Thoracic aorta (tissue), 2 donors: ENCODE data around the gene PIAS1. TPM values are rescaled to one million over a fixed set of nuclear protein-coding genes. Genes with fewer than 3 reads are reported as not detected.

Experiments
- ATAC-seq: fragments of 150-250 bp; one replicate; pipeline ENCODE4 v1.8.0; 2017; ENCODE audit warnings: low read depth; ENCODE audit not compliant: insufficient number of reproducible peaks, low FRiP score
- DNase-seq: peaks from one replicate; pipeline ENCODE4 v3.0.0-alpha.2; 2020; ENCODE audit warnings: low spot score
- H3K27ac ChIP-seq, 2 donors: fragments of 200-600 bp; sonication (generic); 1 replicate in 1 of 2; 2 replicates in 1 of 2; pipeline ENCODE4 v1.5.1; 2016; ENCODE audit warnings: mild to moderate bottlenecking in 2 of 2, moderate library complexity in 2 of 2
- H3K27me3 ChIP-seq: fragments of 200-600 bp; sonication (generic); replicated peaks from 2 replicates; pipeline ENCODE4 v1.6.0; 2016; ENCODE audit warnings: mild to moderate bottlenecking; ENCODE audit not compliant: insufficient read depth
- H3K36me3 ChIP-seq: fragments of 200-600 bp; sonication (generic); one replicate; pipeline ENCODE4 v1.5.1; 2016
- H3K4me1 ChIP-seq, 2 donors: fragments of 200-600 bp; sonication (generic); 1 replicate in 1 of 2; 2 replicates in 1 of 2; pipeline versions ENCODE4 v1.5.1 to v1.6.0; 2016; ENCODE audit warnings: low read depth in 2 of 2, mild to moderate bottlenecking in 1 of 2; ENCODE audit not compliant: control insufficient read depth in 1 of 2
- H3K4me3 ChIP-seq: fragments of 200-600 bp; sonication (generic); 2 replicates; pipeline ENCODE4 v1.5.1; 2016; ENCODE audit warnings: mild to moderate bottlenecking
- H3K9me3 ChIP-seq: fragments of 200-600 bp; sonication (generic); 2 replicates; pipeline ENCODE4 v1.5.1; 2016
- CTCF ChIP-seq: fragments of 200-600 bp; sonication (generic); IDR thresholded peaks from one replicate; pipeline ENCODE4 v1.5.1; 2019; ENCODE audit warnings: antibody characterized with exemption
- total RNA-seq, 2 donors: library from RNA; depleted of rRNA; stranded (reverse); fragments of >200 nt; gene quantifications; one replicate each; pipeline versions ENCODE4 v1.1.0 to v1.2.3, GENCODE V29; 2016

Gene PIAS1
- total RNA-seq, 2 donors from 2014 or later: 45.1 to 74.1 TPM

DNA sequence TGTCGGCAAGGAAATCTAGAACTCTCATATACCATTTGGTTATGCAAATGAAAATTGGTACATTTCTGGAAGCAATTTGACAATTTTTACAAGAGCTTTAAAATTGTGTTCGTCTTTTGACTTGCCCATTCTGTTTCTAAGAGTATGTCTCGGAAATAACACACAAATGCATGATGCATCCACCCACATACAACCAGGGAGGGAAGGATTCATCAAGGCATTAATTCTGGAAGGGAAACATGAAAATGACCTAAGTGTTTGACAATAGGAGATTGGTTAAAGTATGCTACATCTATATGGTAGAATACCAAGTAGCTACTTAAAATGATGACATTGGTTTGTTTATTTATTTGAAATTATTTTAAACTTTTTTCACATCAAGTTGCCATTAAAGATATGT lies 58.6 kb downstream of the PIAS1 start:
- DNase-seq (no peak), ATAC-seq (no peak)
- Histone ChIP-seq H3K27ac (no peak overlapping the region), H3K4me3 (no peak overlapping the region), H3K9me3 (no peaks in the 10 kb centered on the region), H3K4me1 (peaks cover 39 to 57% of the 10 kb centered on the region in 2 donors), H3K36me3 (no peaks in the 10 kb centered on the region), H3K27me3 (no peaks in the 10 kb centered on the region)
- no peak for TF ChIP-seq CTCF

- Histone ChIP-seq H3K27me3 (no peaks in the 10 kb centered on the region), H3K36me3 (no peaks in the 10 kb centered on the region), H3K9me3 (no peaks in the 10 kb centered on the region), H3K4me3 (peak overlapping the region; percentile 66), H3K4me1 (peaks cover 34 to 52% of the 10 kb centered on the region in 2 donors), H3K27ac (no peak overlapping the region)
- ATAC-seq (no peak), DNase-seq (no peak)
- TF ChIP-seq CTCF: no peak
Measured at GRCh38 chr15:68113273-68113672, 59.2 kb downstream of the PIAS1 start.

DNA sequence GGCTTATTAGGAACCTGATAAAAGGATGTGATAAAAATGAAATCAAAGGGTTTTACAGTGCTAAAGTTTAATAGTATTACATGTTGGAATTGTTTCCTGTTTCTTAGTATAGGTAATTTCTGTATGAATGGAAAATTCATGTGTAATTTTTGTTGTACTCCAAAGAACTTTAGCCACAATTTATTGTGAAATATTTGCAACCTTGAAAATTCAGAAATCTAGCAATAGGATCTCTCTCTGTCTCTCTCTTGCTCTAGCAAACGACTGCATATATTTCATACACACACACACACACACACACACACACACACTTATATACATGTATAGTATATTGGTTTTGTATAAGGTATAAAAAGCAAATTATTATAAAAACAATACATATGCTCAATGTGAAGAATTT lies 59.6 kb downstream of the PIAS1 start:
- peaks cover 34 to 48% of the 10 kb centered on the region in 2 donors for H3K4me1 ChIP-seq
- H3K9me3 ChIP-seq: no peaks in the 10 kb centered on the region
- H3K27me3 ChIP-seq: no peaks in the 10 kb centered on the region
- no peak overlapping the region for H3K27ac ChIP-seq
- DNase-seq (no peak), ATAC-seq (no peak)
- H3K4me3 ChIP-seq: peak overlapping the region; percentile 66
- no peaks in the 10 kb centered on the region for H3K36me3 ChIP-seq
- no peak for TF ChIP-seq CTCF

- no peaks in the 10 kb centered on the region for H3K9me3 ChIP-seq
- no peak for ATAC-seq
- H3K4me1 ChIP-seq: peaks cover 31 to 44% of the 10 kb centered on the region in 2 donors
- DNase-seq: no peak
- no peaks in the 10 kb centered on the region for H3K36me3 ChIP-seq
- peak overlapping the region in 1 of 2 donors; percentile 38 for H3K27ac ChIP-seq
- peak overlapping the region; percentile 66 for H3K4me3 ChIP-seq
- H3K27me3 ChIP-seq: no peaks in the 10 kb centered on the region
- no peak for TF ChIP-seq CTCF
Measured at GRCh38 chr15:68114356-68114755, 60.2 kb downstream of the PIAS1 start.

DNA sequence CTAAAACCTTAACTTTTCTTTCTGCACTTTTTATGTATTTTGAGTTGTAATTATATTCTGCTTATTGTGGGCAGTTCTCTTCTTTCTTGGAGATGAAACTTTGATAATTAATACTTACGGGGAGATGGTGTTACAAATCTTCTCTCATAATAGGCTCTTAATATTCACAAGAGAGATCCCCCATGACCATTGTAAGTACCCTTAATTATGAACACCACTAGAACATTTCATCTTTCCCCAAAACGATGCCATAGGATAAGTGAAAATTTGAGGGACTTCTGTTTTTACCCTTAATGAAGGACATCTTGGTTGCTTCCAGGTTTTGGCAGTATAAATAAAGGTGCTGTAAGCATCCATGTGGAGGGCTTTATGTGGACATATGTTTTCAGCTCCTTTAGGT lies 60.7 kb downstream of the PIAS1 start:
- Histone ChIP-seq H3K27ac (peak overlapping the region in 1 of 2 donors; percentile 38), H3K4me1 (peaks cover 29 to 43% of the 10 kb centered on the region in 2 donors)

More for the DNA sequence above, 60.7 kb downstream of the PIAS1 start:
- Histone ChIP-seq H3K4me3 (peak overlapping the region; percentile 66), H3K9me3 (no peaks in the 10 kb centered on the region), H3K27me3 (no peaks in the 10 kb centered on the region), H3K36me3 (no peaks in the 10 kb centered on the region)
- no peak for TF ChIP-seq CTCF
- no peak for DNase-seq
- no peak for ATAC-seq
